Mammary epithelial cell (primary cell): Measurements from ENCODE around the gene PLCD1.

Experiments
- EZH2 ChIP-seq: IDR thresholded peaks from 2 replicates; pipeline ENCODE4 v1.6.1; 2012; ENCODE audit warnings: low read length, inconsistent platforms, borderline replicate concordance
- TF ChIP-seq, protein P1 (sequence below), 2 donors: IDR thresholded peaks in 1 of 2; conservative IDR thresholded peaks in 1 of 2; 2 replicates each; pipeline ENCODE4 v1.5.1; 2011 to 2012; ENCODE audit warnings: inconsistent platforms in 2 of 2, low read length in 2 of 2, mild to moderate bottlenecking in 2 of 2, control low read depth in 1 of 2, low read depth in 1 of 2; ENCODE audit not compliant: insufficient read depth in 1 of 2; ENCODE audit errors: extremely low read depth in 1 of 2

DNA sequence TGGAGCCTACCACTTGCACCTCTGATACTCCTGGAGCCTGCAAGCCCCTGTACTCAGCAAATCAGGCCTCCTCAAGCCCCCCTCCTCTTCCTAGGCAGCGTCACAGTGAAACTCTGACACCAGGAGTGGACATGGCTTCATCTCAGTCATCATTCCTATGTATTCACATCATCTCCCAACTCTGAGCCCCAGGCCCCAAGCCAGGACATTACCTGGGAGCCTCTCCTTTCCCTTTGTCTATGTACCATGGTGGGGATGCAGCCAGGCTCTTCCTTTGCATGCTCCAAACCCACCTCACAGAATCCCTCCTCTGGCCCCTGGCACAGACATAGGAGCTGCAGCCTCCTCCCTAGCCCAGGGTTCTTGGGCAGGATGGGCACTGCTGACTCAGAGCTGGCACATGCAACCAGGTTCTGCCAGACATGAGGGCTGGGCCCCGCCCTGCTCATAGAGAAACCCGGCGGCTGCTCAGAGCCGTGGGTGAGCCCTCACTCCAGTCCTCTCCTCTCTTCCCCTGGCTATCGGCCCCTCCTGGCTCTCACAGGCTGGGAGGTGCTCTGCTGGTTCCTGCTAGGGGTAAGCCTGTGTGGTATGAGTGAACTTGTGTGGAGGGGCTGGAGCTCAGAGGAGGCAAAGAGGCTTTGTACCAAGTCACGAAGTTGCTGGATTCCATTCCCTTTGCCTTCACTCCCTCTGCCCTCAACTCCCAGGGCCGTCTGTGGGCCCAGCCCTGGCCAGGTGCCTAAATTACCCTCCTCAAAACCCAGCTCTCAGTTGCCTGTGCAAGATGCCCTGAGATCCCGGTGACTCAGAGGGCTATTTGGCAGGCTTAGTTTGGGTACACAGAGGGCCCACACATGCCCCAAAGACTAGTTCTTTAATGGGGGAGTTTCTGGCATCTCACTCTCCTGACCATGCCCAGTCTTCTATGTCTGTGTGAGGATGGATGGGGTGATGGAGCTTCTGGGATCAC, 1.9 kb upstream of the PLCD1 start:
- TF ChIP-seq, protein P1, sequence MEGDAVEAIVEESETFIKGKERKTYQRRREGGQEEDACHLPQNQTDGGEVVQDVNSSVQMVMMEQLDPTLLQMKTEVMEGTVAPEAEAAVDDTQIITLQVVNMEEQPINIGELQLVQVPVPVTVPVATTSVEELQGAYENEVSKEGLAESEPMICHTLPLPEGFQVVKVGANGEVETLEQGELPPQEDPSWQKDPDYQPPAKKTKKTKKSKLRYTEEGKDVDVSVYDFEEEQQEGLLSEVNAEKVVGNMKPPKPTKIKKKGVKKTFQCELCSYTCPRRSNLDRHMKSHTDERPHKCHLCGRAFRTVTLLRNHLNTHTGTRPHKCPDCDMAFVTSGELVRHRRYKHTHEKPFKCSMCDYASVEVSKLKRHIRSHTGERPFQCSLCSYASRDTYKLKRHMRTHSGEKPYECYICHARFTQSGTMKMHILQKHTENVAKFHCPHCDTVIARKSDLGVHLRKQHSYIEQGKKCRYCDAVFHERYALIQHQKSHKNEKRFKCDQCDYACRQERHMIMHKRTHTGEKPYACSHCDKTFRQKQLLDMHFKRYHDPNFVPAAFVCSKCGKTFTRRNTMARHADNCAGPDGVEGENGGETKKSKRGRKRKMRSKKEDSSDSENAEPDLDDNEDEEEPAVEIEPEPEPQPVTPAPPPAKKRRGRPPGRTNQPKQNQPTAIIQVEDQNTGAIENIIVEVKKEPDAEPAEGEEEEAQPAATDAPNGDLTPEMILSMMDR (conservative IDR thresholded peaks at IDR 0.05 in 1 of 2, IDR thresholded peaks at IDR 0.05 in 1 of 2; ENCODE audit: extremely low read depth in 1 of 2, insufficient read depth in 1 of 2, low read depth in 1 of 2, low read length in 2 of 2), result no peak
- TF ChIP-seq EZH2, result no peak
